Measurements from ENCODE around the gene MLXIP. TPM values are rescaled to one million over a fixed set of nuclear protein-coding genes. Genes with fewer than 3 reads are reported as not detected.

Gene MLXIP
- polyA plus RNA-seq, 1 experiment, result 5.8 TPM

GRCh38 chr12:122030424-122031035 is 48.0 kb upstream of the MLXIP start:
- TF ChIP-seq CTCF (IDR thresholded peaks at IDR 0.05; ENCODE audit: low read depth, low read length), result no peak
- Histone ChIP-seq H3K9me3 (ENCODE audit: control insufficient read depth, insufficient read depth, low read length) (no peaks in the 10 kb centered on the region; the same call in 1 of the 2 replicates), H3K27me3 (ENCODE audit: control insufficient read depth, insufficient read depth, low read length) (no peaks in the 10 kb centered on the region), H3K4me3 (ENCODE audit: low read depth, low read length) (no peak overlapping the region), H3K27ac (ENCODE audit: low read depth, low read length) (no peak overlapping the region)
- POLR2A ChIA-PET, result no interaction called here
- DNase-seq (ENCODE audit: low read depth, low spot score), result no peak
- CTCF ChIA-PET, result interaction anchor here (1.2 to 2.0 kb wide), 2 partner anchors 9 to 114 kb away, joined by 3 to 5 read pairs; no protein-coding TSS in a partner anchor

- peak; percentile 80 for TF ChIP-seq CTCF (IDR thresholded peaks at IDR 0.05; ENCODE audit: low read depth, low read length)
- no peak for DNase-seq (ENCODE audit: low read depth, low spot score)
- H3K4me3 ChIP-seq (ENCODE audit: low read depth, low read length), result no peak overlapping the region
- POLR2A ChIA-PET, result interaction anchor here (0.6 kb wide), 1 partner anchor 104 kb away, joined by 8 read pairs; no protein-coding TSS in a partner anchor
- CTCF ChIA-PET, result interaction anchor here (1.2 to 2.0 kb wide), 3 partner anchors 8 to 115 kb away, joined by 3 to 5 read pairs (median 5); no protein-coding TSS in a partner anchor
- H3K9me3 ChIP-seq (ENCODE audit: control insufficient read depth, insufficient read depth, low read length), result no peaks in the 10 kb centered on the region; the same call in 1 of the 2 replicates
- H3K27ac ChIP-seq (ENCODE audit: low read depth, low read length), result no peak overlapping the region
- no peaks in the 10 kb centered on the region for H3K27me3 ChIP-seq (ENCODE audit: control insufficient read depth, insufficient read depth, low read length)
Observed at GRCh38 chr12:122031342-122032216, 47.0 kb upstream of the MLXIP start.

- Histone ChIP-seq H3K4me3 (ENCODE audit: low read depth, low read length) (no peak overlapping the region), H3K27me3 (ENCODE audit: control insufficient read depth, insufficient read depth, low read length) (no peaks in the 10 kb centered on the region), H3K9me3 (ENCODE audit: control insufficient read depth, insufficient read depth, low read length) (no peaks in the 10 kb centered on the region; the same call in 1 of the 2 replicates), H3K27ac (ENCODE audit: low read depth, low read length) (no peak overlapping the region)
- CTCF ChIA-PET, result interaction anchor here (1.5 kb wide), 1 partner anchor 90 kb away, joined by 5 read pairs; no protein-coding TSS in a partner anchor
- TF ChIP-seq CTCF (IDR thresholded peaks at IDR 0.05; ENCODE audit: low read depth, low read length), result no peak
- POLR2A ChIA-PET, result no interaction called here
- no peak for DNase-seq (ENCODE audit: low read depth, low spot score)
Observed at GRCh38 chr12:122032580-122032979, 46.0 kb upstream of the MLXIP start.

- TF ChIP-seq CTCF (IDR thresholded peaks at IDR 0.05; ENCODE audit: low read depth, low read length), result no peak
- CTCF ChIA-PET, result no interaction called here
- no peak overlapping the region for H3K4me3 ChIP-seq (ENCODE audit: low read depth, low read length)
- no peak overlapping the region for H3K27ac ChIP-seq (ENCODE audit: low read depth, low read length)
- no peaks in the 10 kb centered on the region for H3K27me3 ChIP-seq (ENCODE audit: control insufficient read depth, insufficient read depth, low read length)
- H3K9me3 ChIP-seq (ENCODE audit: control insufficient read depth, insufficient read depth, low read length), result no peaks in the 10 kb centered on the region
- DNase-seq (ENCODE audit: low read depth, low spot score), result no peak
- POLR2A ChIA-PET, result no interaction called here
Observed at GRCh38 chr12:122035292-122035691, 43.3 kb upstream of the MLXIP start.

GRCh38 chr12:122036153-122036552 is 42.4 kb upstream of the MLXIP start:
- Histone ChIP-seq H3K27ac (ENCODE audit: low read depth, low read length) (no peak overlapping the region), H3K27me3 (ENCODE audit: control insufficient read depth, insufficient read depth, low read length) (no peaks in the 10 kb centered on the region), H3K4me3 (ENCODE audit: low read depth, low read length) (no peak overlapping the region), H3K9me3 (ENCODE audit: control insufficient read depth, insufficient read depth, low read length) (no peaks in the 10 kb centered on the region)
- no peak for TF ChIP-seq CTCF (IDR thresholded peaks at IDR 0.05; ENCODE audit: low read depth, low read length)
- CTCF ChIA-PET, result interaction anchor here (1.3 kb wide), 1 partner anchor 8 kb away, joined by 3 read pairs; no protein-coding TSS in a partner anchor
- DNase-seq (ENCODE audit: low read depth, low spot score), result no peak
- POLR2A ChIA-PET, result no interaction called here
